Endodermal cell (in vitro differentiated cells): ENCODE data around the gene ALDOA. TPM values are rescaled to one million over a fixed set of nuclear protein-coding genes. Genes with fewer than 3 reads are reported as not detected.

Experiments
- DNase-seq: peaks from one replicate; pipeline ENCODE4 v3.0.0-alpha.2; 2017
- H3K27ac ChIP-seq: 2 replicates; pipeline ENCODE4 v1.5.1; 2013; ENCODE audit warnings: mild to moderate bottlenecking, low read depth, low read length, moderate library complexity
- H3K27me3 ChIP-seq: 2 replicates; pipeline ENCODE4 v1.6.1; 2013; ENCODE audit warnings: mild to moderate bottlenecking, low read length, moderate library complexity; ENCODE audit not compliant: insufficient read depth, control insufficient read depth, poor library complexity, severe bottlenecking
- H3K36me3 ChIP-seq: 2 replicates; pipeline ENCODE4 v1.7.0; 2013; ENCODE audit warnings: mild to moderate bottlenecking, low read length, moderate library complexity; ENCODE audit not compliant: control insufficient read depth, insufficient read depth
- H3K4me1 ChIP-seq: one replicate; pipeline ENCODE4 v1.7.0; 2013; ENCODE audit warnings: low read length; ENCODE audit not compliant: control insufficient read depth, insufficient read depth
- H3K4me3 ChIP-seq: 2 replicates; pipeline ENCODE4 v1.5.1; 2013; ENCODE audit warnings: mild to moderate bottlenecking, low read length, moderate library complexity
- H3K9ac ChIP-seq: 2 replicates; pipeline ENCODE4 v1.6.1; 2013; ENCODE audit warnings: mild to moderate bottlenecking, low read length, moderate library complexity; ENCODE audit not compliant: poor library complexity, severe bottlenecking; ENCODE audit errors: extremely low read depth
- H3K9me3 ChIP-seq: 2 replicates; pipeline ENCODE4 v1.6.1; 2013; ENCODE audit warnings: mild to moderate bottlenecking, low read length, moderate library complexity; ENCODE audit not compliant: control insufficient read depth
- H3K27ac Mint-ChIP-seq: 2 replicates; pipeline ENCODE4 v1.8.0; 2020; ENCODE audit warnings: mixed read lengths
- H3K27me3 Mint-ChIP-seq: 2 replicates; pipeline ENCODE4 v1.8.0; 2021; ENCODE audit warnings: mild to moderate bottlenecking, mixed read lengths; ENCODE audit not compliant: insufficient read depth
- H3K36me3 Mint-ChIP-seq: 2 replicates; pipeline ENCODE4 v1.8.0; 2020; ENCODE audit warnings: low read depth, mixed read lengths
- H3K4me1 Mint-ChIP-seq: 2 replicates; pipeline ENCODE4 v1.8.0; 2020; ENCODE audit warnings: mixed read lengths
- H3K4me3 Mint-ChIP-seq: 2 replicates; pipeline ENCODE4 v1.8.0; 2020; ENCODE audit warnings: mild to moderate bottlenecking, moderate library complexity, mixed read lengths
- H3K9me3 Mint-ChIP-seq: 2 replicates; pipeline ENCODE4 v1.8.0; 2020; ENCODE audit warnings: mild to moderate bottlenecking, mixed read lengths
- WGBS, 2 experiments: methylation state at CpG; one replicate each; pipeline versions ENCODE4 v1.1.5 to v1.1.7; 2013; ENCODE audit warnings: missing lambda C conversion rate in 2 of 2, mixed read lengths in 1 of 2; ENCODE audit not compliant: insufficient coverage in 1 of 2, insufficient read length in 1 of 2; 5-methylcytosine and 5-hydroxymethylcytosine counted together
- total RNA-seq, 2 donors: library from RNA; stranded (reverse); fragmentation: NEBNext Ultra II Directional in 1 of 2; extraction: Animal tissue kit (Norgen Biotek cat#: 25700) in 1 of 2; gene quantifications; 2 replicates in 1 of 2; 3 replicates in 1 of 2; pipeline ENCODE4 v1.2.1, GENCODE V29; 2021
- TF ChIP-seq, protein P1 (sequence below): fragments of 200-600 bp; sonication (generic); conservative IDR thresholded peaks from 2 replicates; pipeline ENCODE4 v1.5.0; 2021; ENCODE audit warnings: antibody characterized with exemption, mild to moderate bottlenecking

The ALDOA gene
- total RNA-seq, 2 donors from 2014 or later, result 645 to 652 TPM

DNA sequence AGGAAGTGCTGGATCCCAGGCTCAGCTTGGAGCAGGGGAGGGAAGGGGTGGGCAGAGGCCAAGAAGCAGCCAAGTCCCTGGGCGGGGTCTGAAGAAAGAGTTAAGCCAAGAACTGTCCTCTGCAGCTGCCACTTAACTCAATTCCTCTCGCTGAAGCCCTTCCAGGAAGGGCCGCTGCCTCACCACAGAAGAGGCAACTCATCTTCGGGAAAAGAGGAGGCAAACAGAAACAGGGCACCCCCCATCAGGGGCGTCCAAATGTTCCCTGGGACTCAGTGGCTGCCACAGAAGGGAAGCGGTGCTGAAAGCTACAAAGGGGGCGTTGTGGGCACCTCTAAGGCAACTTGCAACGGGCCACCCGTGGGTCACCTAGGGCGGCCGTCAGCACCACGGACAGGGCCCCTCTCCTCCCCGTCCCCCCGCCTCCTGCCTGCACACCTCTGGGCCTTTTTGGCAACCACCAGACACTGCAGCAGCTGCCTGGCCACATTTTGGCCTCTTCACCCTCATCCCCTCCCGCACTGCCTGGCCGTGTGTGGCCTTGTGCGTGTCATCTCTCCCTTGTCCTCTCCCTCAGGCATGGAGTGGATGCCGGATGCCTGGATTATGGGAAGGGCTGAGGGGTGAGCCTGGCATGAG lies 37.0 kb upstream of the ALDOA start:
- Mint-ChIP-seq H3K4me1 (peaks cover 2% of the 10 kb centered on the region), H3K36me3 (no peaks in the 10 kb centered on the region), H3K27ac (no peak overlapping the region), H3K27me3 (peaks cover 44% of the 10 kb centered on the region), H3K4me3 (no peak overlapping the region), H3K9me3 (no peaks in the 10 kb centered on the region)
- Histone ChIP-seq H3K9me3 (no peaks in the 10 kb centered on the region), H3K27ac (no peak overlapping the region), H3K4me3 (no peak overlapping the region), H3K36me3 (no peaks in the 10 kb centered on the region), H3K4me1 (no peaks in the 10 kb centered on the region), H3K9ac (no peak overlapping the region), H3K27me3 (peaks cover 21% of the 10 kb centered on the region)
- TF ChIP-seq, protein P1, sequence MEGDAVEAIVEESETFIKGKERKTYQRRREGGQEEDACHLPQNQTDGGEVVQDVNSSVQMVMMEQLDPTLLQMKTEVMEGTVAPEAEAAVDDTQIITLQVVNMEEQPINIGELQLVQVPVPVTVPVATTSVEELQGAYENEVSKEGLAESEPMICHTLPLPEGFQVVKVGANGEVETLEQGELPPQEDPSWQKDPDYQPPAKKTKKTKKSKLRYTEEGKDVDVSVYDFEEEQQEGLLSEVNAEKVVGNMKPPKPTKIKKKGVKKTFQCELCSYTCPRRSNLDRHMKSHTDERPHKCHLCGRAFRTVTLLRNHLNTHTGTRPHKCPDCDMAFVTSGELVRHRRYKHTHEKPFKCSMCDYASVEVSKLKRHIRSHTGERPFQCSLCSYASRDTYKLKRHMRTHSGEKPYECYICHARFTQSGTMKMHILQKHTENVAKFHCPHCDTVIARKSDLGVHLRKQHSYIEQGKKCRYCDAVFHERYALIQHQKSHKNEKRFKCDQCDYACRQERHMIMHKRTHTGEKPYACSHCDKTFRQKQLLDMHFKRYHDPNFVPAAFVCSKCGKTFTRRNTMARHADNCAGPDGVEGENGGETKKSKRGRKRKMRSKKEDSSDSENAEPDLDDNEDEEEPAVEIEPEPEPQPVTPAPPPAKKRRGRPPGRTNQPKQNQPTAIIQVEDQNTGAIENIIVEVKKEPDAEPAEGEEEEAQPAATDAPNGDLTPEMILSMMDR, result no peak
- WGBS, 2 experiments, result 37 to 38% methylated on average over 9 to 18 of the region's 18 CpGs
- DNase-seq, result peak; percentile 91

DNA sequence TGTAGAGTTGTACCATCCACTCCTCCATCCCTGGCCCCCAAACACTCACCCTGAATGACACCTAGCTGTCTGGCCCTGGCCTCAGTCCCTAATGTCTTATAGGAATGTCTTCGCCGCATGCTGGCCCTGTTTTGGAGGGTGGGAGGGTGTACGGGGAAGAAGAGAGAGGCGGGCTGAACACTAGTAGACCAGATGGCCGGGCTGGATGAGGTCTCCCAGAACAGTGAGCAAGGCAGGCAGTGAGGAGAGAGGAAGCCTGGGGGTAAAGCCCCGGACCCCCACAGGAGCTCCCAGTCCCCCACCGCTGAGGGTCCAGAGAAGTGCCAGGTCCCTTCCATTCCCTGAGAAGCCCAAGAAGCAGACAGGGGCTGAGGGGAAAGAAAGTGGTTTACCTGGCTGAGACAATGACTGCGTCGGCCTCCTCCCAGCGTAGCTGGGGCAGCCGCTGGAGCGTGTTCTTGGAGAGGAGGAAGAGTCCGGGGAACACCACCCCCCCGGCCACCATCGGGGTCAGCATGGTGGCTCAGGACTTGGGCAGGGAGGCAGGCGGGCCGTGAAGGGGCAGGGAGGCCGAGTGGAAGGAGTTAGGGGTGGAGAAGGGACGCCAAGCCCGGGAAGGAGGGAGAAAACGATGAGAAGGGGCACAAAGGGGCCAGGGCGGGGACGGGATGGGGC lies 35.4 kb upstream of the ALDOA start:
- Mint-ChIP-seq H3K36me3 (no peaks in the 10 kb centered on the region), H3K4me3 (peak overlapping the region; percentile 47), H3K27ac (no peak overlapping the region), H3K4me1 (peaks cover 2% of the 10 kb centered on the region), H3K27me3 (peaks cover 57% of the 10 kb centered on the region), H3K9me3 (no peaks in the 10 kb centered on the region)
- WGBS, 2 experiments, result 12 to 30% methylated on average over 5 to 23 of the region's 23 CpGs
- Histone ChIP-seq H3K36me3 (no peaks in the 10 kb centered on the region), H3K4me1 (no peaks in the 10 kb centered on the region), H3K9ac (no peak overlapping the region), H3K27ac (no peak overlapping the region), H3K9me3 (no peaks in the 10 kb centered on the region), H3K27me3 (peaks cover 27% of the 10 kb centered on the region), H3K4me3 (no peak overlapping the region)
- DNase-seq, result no peak
- TF ChIP-seq, protein P1, result no peak

DNA sequence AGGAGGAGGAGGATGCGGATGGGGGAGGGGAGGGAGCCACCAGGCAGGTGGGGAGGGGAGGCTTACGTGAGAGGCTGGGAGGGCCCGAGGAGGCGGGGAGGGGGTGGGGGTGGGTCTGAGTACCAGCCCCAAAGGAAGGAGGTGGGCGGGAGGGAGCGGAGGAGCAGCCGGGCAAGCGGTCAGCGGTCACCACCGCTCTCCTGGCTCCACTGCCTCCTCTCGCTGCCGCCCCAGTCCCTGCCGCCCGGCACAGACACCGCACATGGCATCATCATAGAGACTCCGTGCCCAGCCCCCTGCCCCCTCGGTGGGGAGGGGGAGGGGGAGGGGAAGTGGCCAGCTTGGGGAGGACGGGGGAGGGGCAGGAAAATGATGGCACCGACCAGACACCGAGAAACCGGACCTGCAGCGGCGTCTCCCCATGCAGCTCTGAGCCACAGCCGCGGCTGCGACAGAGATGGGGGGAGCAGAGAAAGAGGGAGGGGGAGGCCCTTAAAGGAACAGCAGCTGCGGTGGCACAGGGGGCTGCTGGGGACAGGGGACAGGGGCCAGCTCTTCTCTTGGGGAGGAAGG lies 34.6 kb upstream of the ALDOA start, which contains the start of gene TLCD3B:
Gene TLCD3B, minus strand, starts transcription at position 431 of the 573 bp plus-strand sequence. CDS start 744 bp downstream, outside the sequence.
- Histone ChIP-seq H3K9ac (no peak within 1 kb of the TSS), H3K9me3 (no peaks in the 10 kb centered on the region), H3K27ac (no peak within 1 kb of the TSS), H3K4me3 (peak within 1 kb of the TSS; percentile 45), H3K27me3 (peaks cover 35% of the 10 kb centered on the region), H3K36me3 (no peaks in the 10 kb centered on the region), H3K4me1 (no peaks in the 10 kb centered on the region)
- H3K4me1 Mint-ChIP-seq, result peaks cover 2% of the 10 kb centered on the region
- H3K9me3 Mint-ChIP-seq, result no peaks in the 10 kb centered on the region
- 2% methylated on average over 25 of the region's 27 CpGs; no CpG with 5 or more reads in 1 of the 2 experiments for WGBS, 2 experiments
- no peaks in the 10 kb centered on the region for H3K36me3 Mint-ChIP-seq
- H3K4me3 Mint-ChIP-seq, result peak within 1 kb of the TSS; percentile 47
- TF ChIP-seq, protein P1, result no peak
- peaks cover 65% of the 10 kb centered on the region for H3K27me3 Mint-ChIP-seq
- H3K27ac Mint-ChIP-seq, result no peak within 1 kb of the TSS
- peak; percentile 81 for DNase-seq
